Endothelial cell of umbilical vein (primary cell): Measurements from ENCODE around the gene ORAI3. TPM values are rescaled to one million over a fixed set of nuclear protein-coding genes. Genes with fewer than 3 reads are reported as not detected.

Experiments
- BruUV-seq: library from RNA; stranded (reverse); fragments of 400-500 nt; replicated peaks from 2 replicates; lab custom pipeline; 2021; lab: Mats Ljungman, UMichigan
- CTCF ChIA-PET: fragments of 300-600, 350-600 bp; sonication (Branson Sonifier 250); formaldehyde crosslinking; loops from one replicate; lab custom pipeline; 2021; ENCODE audit warnings: antibody characterized with exemption, inconsistent platforms; lab: Charles Lee
- POLR2A ChIA-PET: fragments of 300-600, 350-600 bp; sonication (Branson Sonifier 250); formaldehyde crosslinking; loops from one replicate; lab custom pipeline; 2021; ENCODE audit warnings: antibody characterized with exemption, inconsistent platforms; lab: Charles Lee
- DNase-seq: peaks from one replicate; pipeline ENCODE4 v3.0.0-alpha.2; 2011; ENCODE audit warnings: low read depth, low spot score
- FAIRE-seq: peaks from 2 replicates; lab custom pipeline; 2011; peaks lifted over from hg19 to GRCh38; lab: Jason Lieb, UNC
- H2AFZ ChIP-seq: 2 replicates; pipeline ENCODE4 v1.6.0; 2012; ENCODE audit warnings: low read depth, low read length, control low read depth, inconsistent platforms
- H3K27ac ChIP-seq: 2 replicates; pipeline ENCODE4 v1.5.1; 2011; ENCODE audit warnings: low read depth, mild to moderate bottlenecking, control low read depth, low read length, moderate library complexity; ENCODE audit not compliant: insufficient read depth
- H3K27me3 ChIP-seq, 2 experiments: 2 replicates each; pipeline versions ENCODE4 v1.6.0 to v1.6.1; 2011; ENCODE audit warnings: low read length in 2 of 2, mixed read lengths in 1 of 2; ENCODE audit not compliant: control insufficient read depth in 2 of 2, insufficient read depth in 2 of 2
- H3K36me3 ChIP-seq, 2 experiments: 2 replicates in 1 of 2; 3 replicates in 1 of 2; pipeline ENCODE4 v1.5.1; 2011; ENCODE audit warnings: low read length in 2 of 2, mild to moderate bottlenecking in 1 of 2, moderate library complexity in 1 of 2; ENCODE audit not compliant: control insufficient read depth in 2 of 2, insufficient read depth in 2 of 2; ENCODE audit errors: extremely low read depth in 1 of 2
- H3K4me1 ChIP-seq: 3 replicates; pipeline ENCODE4 v1.5.1; 2011; ENCODE audit warnings: mild to moderate bottlenecking, low read length; ENCODE audit not compliant: control insufficient read depth, insufficient read depth; ENCODE audit errors: extremely low read depth
- H3K4me2 ChIP-seq: 2 replicates; pipeline ENCODE4 v1.6.1; 2011; ENCODE audit warnings: low read length, control low read depth, mixed read lengths; ENCODE audit not compliant: insufficient read depth
- H3K4me3 ChIP-seq, 3 experiments: fragments of 200-600 bp in 1 of 3; sonication (generic), shearing (Covaris generic) in 1 of 3; replicated peaks in 1 of 3; 2 replicates each; pipeline ENCODE4 v1.5.1; 2011 to 2016; ENCODE audit warnings: control low read depth in 3 of 3, low read length in 3 of 3, mild to moderate bottlenecking in 2 of 3, inconsistent platforms in 1 of 3, low read depth in 1 of 3, moderate library complexity in 1 of 3; ENCODE audit not compliant: insufficient read depth in 1 of 3
- H3K79me2 ChIP-seq: 2 replicates; pipeline ENCODE4 v1.6.0; 2012; ENCODE audit warnings: low read length, inconsistent platforms; ENCODE audit not compliant: control insufficient read depth, insufficient read depth
- H3K9ac ChIP-seq: replicated peaks from 2 replicates; pipeline ENCODE3; 2011; ENCODE audit warnings: low read length, control low read depth; ENCODE audit not compliant: insufficient read depth; ENCODE audit errors: extremely low read depth
- H3K9me1 ChIP-seq: replicated peaks from 3 replicates; pipeline ENCODE4 v1.6.0; 2011; ENCODE audit warnings: mild to moderate bottlenecking, low read length; ENCODE audit not compliant: control insufficient read depth, insufficient read depth; ENCODE audit errors: extremely low read depth
- H3K9me3 ChIP-seq: replicated peaks from 2 replicates; pipeline ENCODE4 v1.5.1; 2012; ENCODE audit warnings: low read length, inconsistent platforms; ENCODE audit not compliant: control insufficient read depth, insufficient read depth
- H4K20me1 ChIP-seq: replicated peaks from 2 replicates; pipeline ENCODE3; 2011; ENCODE audit warnings: mild to moderate bottlenecking, low read length; ENCODE audit not compliant: control insufficient read depth, insufficient read depth; ENCODE audit errors: extremely low read depth
- CTCF ChIP-seq, 2 donors: IDR thresholded peaks; 1 replicate in 1 of 2; 2 replicates in 1 of 2; pipeline ENCODE4 v1.5.1; 2011; ENCODE audit warnings: low read length in 2 of 2, mild to moderate bottlenecking in 2 of 2, moderate library complexity in 2 of 2, control low read depth in 1 of 2, inconsistent platforms in 1 of 2, low read depth in 1 of 2; ENCODE audit not compliant: insufficient read depth in 1 of 2; ENCODE audit errors: extremely low read depth in 1 of 2
- EZH2 ChIP-seq: IDR thresholded peaks from 2 replicates; pipeline ENCODE4 v1.6.1; 2012; ENCODE audit warnings: borderline replicate concordance, low read depth, mild to moderate bottlenecking, moderate library complexity, low read length, inconsistent platforms; ENCODE audit not compliant: severe bottlenecking
- FOS ChIP-seq: IDR thresholded peaks from 2 replicates; pipeline ENCODE4 v1.6.1; 2011; ENCODE audit warnings: mild to moderate bottlenecking, low read length, moderate library complexity, borderline replicate concordance; ENCODE audit not compliant: insufficient read depth
- GATA2 ChIP-seq: IDR thresholded peaks from 2 replicates; pipeline ENCODE4 v1.7.0; 2011; ENCODE audit warnings: low read depth, mild to moderate bottlenecking, moderate library complexity, mixed read lengths, low read length; ENCODE audit not compliant: insufficient read length, insufficient read depth
- JUN ChIP-seq: IDR thresholded peaks from 2 replicates; pipeline ENCODE4 v1.6.1; 2011; ENCODE audit warnings: borderline replicate concordance, low read depth; ENCODE audit not compliant: insufficient read length, insufficient read depth
- MAX ChIP-seq: IDR thresholded peaks from 2 replicates; pipeline ENCODE4 v1.6.1; 2011; ENCODE audit not compliant: insufficient read depth, insufficient read length
- MYC ChIP-seq: IDR thresholded peaks from one replicate; pipeline ENCODE4 v1.6.1; 2011; ENCODE audit warnings: mild to moderate bottlenecking, low read depth, low read length
- POLR2A ChIP-seq: IDR thresholded peaks from 2 replicates; pipeline ENCODE4 v1.6.1; 2012; ENCODE audit warnings: low read depth, mild to moderate bottlenecking, control low read depth, low read length
- POLR2AphosphoS5 ChIP-seq: IDR thresholded peaks from 2 replicates; pipeline ENCODE4 v1.6.1; 2012; ENCODE audit warnings: low read depth, mild to moderate bottlenecking, control low read depth, low read length, moderate library complexity; ENCODE audit not compliant: insufficient read depth
- dilution Hi-C: fragments of 300-500 bp; cut with MboI; formaldehyde crosslinking; loops from one replicate; pipeline ENCODE4 v1.15.0; 2019; ENCODE audit warnings: low sequenced_read_pairs; ENCODE audit not compliant: extremely low pct_ligation_motif_present
- intact Hi-C: fragments of 100-400 bp; cut with micrococcal nuclease; formaldehyde crosslinking; loops from one replicate; pipeline ENCODE4 v1.10.0; 2022
- polyA plus RNA-seq, 4 experiments: library from polyadenylated mRNA; depleted of rRNA in 3 of 4; stranded (reverse) in 3 of 4; unstranded in 1 of 4; fragments of >200 nt; gene quantifications; 2 replicates each; pipeline versions ENCODE4 v1.2.1 to v1.2.3, GENCODE V29; 2011 to 2012; ENCODE audit warnings: missing spikeins in 1 of 4
- total RNA-seq: library from RNA; stranded (reverse); gene quantifications from 2 replicates; pipeline ENCODE4 v1.2.3, GENCODE V29; 2021

ORAI3 gene
- total and polyA plus RNA-seq, 2 donors (not counting 3 experiments of a cell fraction or from before 2014, with no cell fraction given), result 17.6 to 25.4 TPM

- Histone ChIP-seq H2AFZ (no peak overlapping the region), H3K27me3 (no peaks in the 10 kb centered on the region), H3K4me3 (no peak overlapping the region), H3K9ac (no peak overlapping the region), H3K27ac (no peak overlapping the region), H3K79me2 (no peaks in the 10 kb centered on the region), H3K9me1 (no peaks in the 10 kb centered on the region), H3K36me3 (peaks cover 4 to 30% of the 10 kb centered on the region in 2 experiments), H3K9me3 (no peaks in the 10 kb centered on the region), H4K20me1 (no peaks in the 10 kb centered on the region), H3K4me2 (no peak overlapping the region), H3K4me1 (peaks cover 2% of the 10 kb centered on the region)
- CTCF ChIA-PET, result no interaction called here
- no TSS peak for BruUV-seq
- POLR2A ChIA-PET, result no interaction called here
- no peak for FAIRE-seq
- intact Hi-C loops, result no loop called here
- DNase-seq, result no peak
- dilution Hi-C loops, result no loop called here
- no peak for TF ChIP-seq FOS
Observed at GRCh38 chr16:30928390-30928789, 20.5 kb upstream of the ORAI3 start.

GRCh38 chr16:30929167-30929566 lies 19.7 kb upstream of the ORAI3 start:
- Histone ChIP-seq H3K4me1 (peaks cover 2% of the 10 kb centered on the region), H3K9ac (no peak overlapping the region), H4K20me1 (no peaks in the 10 kb centered on the region), H3K9me1 (no peaks in the 10 kb centered on the region), H2AFZ (no peak overlapping the region), H3K4me2 (no peak overlapping the region), H3K79me2 (no peaks in the 10 kb centered on the region), H3K36me3 (peaks cover 4 to 30% of the 10 kb centered on the region in 2 experiments), H3K4me3 (no peak overlapping the region), H3K9me3 (no peaks in the 10 kb centered on the region), H3K27me3 (no peaks in the 10 kb centered on the region), H3K27ac (no peak overlapping the region)
- intact Hi-C loops, result no loop called here
- TF ChIP-seq POLR2AphosphoS5, result no peak
- no peak for TF ChIP-seq JUN
- TF ChIP-seq MAX, result no peak
- no peak for TF ChIP-seq POLR2A
- no peak for TF ChIP-seq GATA2
- no peak for TF ChIP-seq EZH2
- TF ChIP-seq FOS, result no peak
- no peak for TF ChIP-seq CTCF (IDR thresholded peaks at IDR 0.05; ENCODE audit: extremely low read depth in 1 of 2, insufficient read depth in 1 of 2, low read depth in 1 of 2, low read length in 2 of 2)
- no peak for TF ChIP-seq MYC
- dilution Hi-C loops, result no loop called here
- CTCF ChIA-PET, result interaction anchor here (0.8 kb wide), 1 partner anchor 84 kb away, joined by 3 read pairs; no protein-coding TSS in a partner anchor
- BruUV-seq, result no TSS peak
- FAIRE-seq (no peak), DNase-seq (no peak)
- POLR2A ChIA-PET, result no interaction called here
